ENCODE data around the gene MSH2. TPM values are rescaled to one million over a fixed set of nuclear protein-coding genes. Genes with fewer than 3 reads are reported as not detected.

Gene MSH2
- total RNA-seq, 1 experiment from 2014 or later, result 8.7 TPM

GRCh38 chr2:47508641-47509040 lies 105.7 kb downstream of the MSH2 start:
- ChIA-PET CTCF (interaction anchor here (0.6 kb wide), 1 partner anchor 1436 kb away, joined by 5 read pairs; no protein-coding TSS in a partner anchor), POLR2A (no interaction called here)
- BruUV-seq (replicated peaks), result no TSS peak
- intact Hi-C loops (cut with micrococcal nuclease), result no loop called here
- DNase-seq (ENCODE audit: unreplicated experiment), result no peak
- no peak for TF ChIP-seq CTCF (IDR thresholded peaks at IDR 0.05; ENCODE audit: unreplicated experiment)
- H3K9me3 Mint-ChIP-seq (ENCODE audit: unreplicated experiment), result peaks cover 7% of the 10 kb centered on the region
- no peak overlapping the region for H3K27ac Mint-ChIP-seq (ENCODE audit: low read depth, unreplicated experiment)
- H3K4me1 Mint-ChIP-seq (ENCODE audit: insufficient read depth, unreplicated experiment), result no peaks in the 10 kb centered on the region
- H3K27me3 Mint-ChIP-seq (ENCODE audit: insufficient read depth, unreplicated experiment), result peaks cover 11% of the 10 kb centered on the region
- no peaks in the 10 kb centered on the region for H3K36me3 Mint-ChIP-seq (ENCODE audit: insufficient read depth, unreplicated experiment)
- no peak overlapping the region for H3K4me3 Mint-ChIP-seq (ENCODE audit: unreplicated experiment)

DNA sequence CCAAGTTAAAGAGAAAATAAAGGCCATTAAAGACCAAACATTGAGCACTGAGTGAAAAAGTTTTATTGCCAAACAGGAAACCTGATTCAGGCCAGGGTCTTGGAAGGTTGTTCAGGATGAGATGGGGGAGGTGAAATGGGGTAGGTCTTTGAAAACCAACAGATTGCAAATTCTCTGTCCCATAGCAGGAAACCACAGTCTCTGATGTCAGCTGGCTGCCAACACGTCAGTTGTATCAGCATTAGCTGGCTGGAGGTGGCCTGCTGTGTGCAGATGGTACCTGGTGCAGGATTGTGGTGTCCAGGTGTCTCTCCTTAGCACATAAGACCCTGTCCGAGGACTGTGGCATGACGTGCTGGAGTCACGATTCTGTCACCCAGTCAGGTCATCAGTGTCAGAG lies 106.3 kb downstream of the MSH2 start:
- no peak for DNase-seq (ENCODE audit: unreplicated experiment)
- Mint-ChIP-seq H3K4me1 (ENCODE audit: insufficient read depth, unreplicated experiment) (no peaks in the 10 kb centered on the region), H3K36me3 (ENCODE audit: insufficient read depth, unreplicated experiment) (no peaks in the 10 kb centered on the region), H3K27me3 (ENCODE audit: insufficient read depth, unreplicated experiment) (peaks cover 11% of the 10 kb centered on the region), H3K27ac (ENCODE audit: low read depth, unreplicated experiment) (no peak overlapping the region), H3K9me3 (ENCODE audit: unreplicated experiment) (peaks cover 7% of the 10 kb centered on the region), H3K4me3 (ENCODE audit: unreplicated experiment) (no peak overlapping the region)
- intact Hi-C loops (cut with micrococcal nuclease), result no loop called here
- CTCF ChIA-PET, result interaction anchor here (0.6 kb wide), 2 partner anchors 9 to 72 kb away, joined by 3 read pairs; no protein-coding TSS in a partner anchor
- POLR2A ChIA-PET, result no interaction called here
- BruUV-seq (replicated peaks), result no TSS peak
- TF ChIP-seq CTCF (IDR thresholded peaks at IDR 0.05; ENCODE audit: unreplicated experiment), result no peak

DNA sequence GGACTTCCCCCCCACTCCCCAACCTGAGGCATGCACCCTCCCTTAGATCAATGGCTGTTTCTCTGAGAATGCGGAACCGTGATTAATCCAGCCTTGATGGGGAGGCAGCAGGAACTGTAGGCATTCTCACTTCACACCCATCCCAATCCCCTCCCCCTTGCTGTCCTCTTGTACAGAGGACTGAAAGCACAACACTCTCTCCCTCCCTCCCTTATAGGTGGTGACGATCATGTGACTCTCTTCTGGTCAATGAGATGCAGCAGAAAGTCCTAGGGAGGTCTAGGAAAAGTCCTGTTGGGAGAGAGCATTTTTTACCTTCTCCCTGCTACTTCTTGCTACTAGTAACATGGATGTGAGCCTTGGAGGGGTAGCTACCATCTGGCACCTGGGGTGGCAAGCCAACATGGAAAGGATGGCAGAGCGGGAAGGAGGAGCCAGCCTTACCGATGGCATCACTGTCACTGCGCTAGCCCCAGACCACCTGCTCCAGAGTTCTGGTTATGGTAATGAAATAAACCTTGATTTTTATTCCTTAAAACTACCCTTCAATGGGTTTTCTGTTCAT lies 106.9 kb downstream of the MSH2 start:
- ChIA-PET CTCF (interaction anchor here (0.6 kb wide), 1 partner anchor 73 kb away, joined by 3 read pairs; no protein-coding TSS in a partner anchor), POLR2A (no interaction called here)
- Mint-ChIP-seq H3K36me3 (ENCODE audit: insufficient read depth, unreplicated experiment) (no peaks in the 10 kb centered on the region), H3K27ac (ENCODE audit: low read depth, unreplicated experiment) (no peak overlapping the region), H3K27me3 (ENCODE audit: insufficient read depth, unreplicated experiment) (peaks cover 11% of the 10 kb centered on the region), H3K4me1 (ENCODE audit: insufficient read depth, unreplicated experiment) (no peaks in the 10 kb centered on the region), H3K4me3 (ENCODE audit: unreplicated experiment) (no peak overlapping the region), H3K9me3 (ENCODE audit: unreplicated experiment) (peaks cover 7% of the 10 kb centered on the region)
- no peak for TF ChIP-seq CTCF (IDR thresholded peaks at IDR 0.05; ENCODE audit: unreplicated experiment)
- no peak for DNase-seq (ENCODE audit: unreplicated experiment)
- intact Hi-C loops (cut with micrococcal nuclease), result no loop called here
- no TSS peak for BruUV-seq (replicated peaks)

GRCh38 chr2:47510745-47511144 lies 107.8 kb downstream of the MSH2 start:
- intact Hi-C loops (cut with micrococcal nuclease), result no loop called here
- DNase-seq (ENCODE audit: unreplicated experiment), result no peak
- CTCF ChIA-PET, result no interaction called here

More at GRCh38 chr2:47510745-47511144, 107.8 kb downstream of the MSH2 start:
- no peak for TF ChIP-seq CTCF (IDR thresholded peaks at IDR 0.05; ENCODE audit: unreplicated experiment)
- H3K9me3 Mint-ChIP-seq (ENCODE audit: unreplicated experiment), result no peaks in the 10 kb centered on the region
- H3K4me1 Mint-ChIP-seq (ENCODE audit: insufficient read depth, unreplicated experiment), result no peaks in the 10 kb centered on the region
- BruUV-seq (replicated peaks), result no TSS peak
- no peak overlapping the region for H3K27ac Mint-ChIP-seq (ENCODE audit: low read depth, unreplicated experiment)
- H3K36me3 Mint-ChIP-seq (ENCODE audit: insufficient read depth, unreplicated experiment), result no peaks in the 10 kb centered on the region
- no peak overlapping the region for H3K4me3 Mint-ChIP-seq (ENCODE audit: unreplicated experiment)
- POLR2A ChIA-PET, result interaction anchor here (0.6 kb wide), 1 partner anchor 14 kb away, joined by 3 read pairs; no protein-coding TSS in a partner anchor
- peaks cover 11% of the 10 kb centered on the region for H3K27me3 Mint-ChIP-seq (ENCODE audit: insufficient read depth, unreplicated experiment)

Data from MCF 10A (cell line).